HepG2 (cell line): Measurements from ENCODE around the gene UNC93A. TPM values are rescaled to one million over a fixed set of nuclear protein-coding genes. Genes with fewer than 3 reads are reported as not detected.

Experiments used
- ATAC-seq: fragments of 200-7000 bp; cut with Tn5 transposase; 3 replicates; pipeline ENCODE4 v1.9.1; 2020; ENCODE audit warnings: mild to moderate bottlenecking, moderate library complexity
- BruUV-seq: library from RNA; stranded (reverse); fragments of 400-500 nt; replicated peaks from 2 replicates; lab custom pipeline; 2021; lab: Mats Ljungman, UMichigan
- CTCF ChIA-PET: fragments of 300-600 bp; formaldehyde crosslinking; extraction: SDS; loops from one replicate; lab custom pipeline; 2021; ENCODE audit warnings: low total read pairs, inconsistent platforms, low intra/inter-chr PET ratio; lab: Yijun Ruan, JAX
- POLR2A ChIA-PET: fragments of 350-600 bp; sonication (Branson Sonifier 250); formaldehyde crosslinking; loops from one replicate; lab custom pipeline; 2020; ENCODE audit warnings: antibody characterized with exemption, inconsistent platforms; lab: Yijun Ruan, JAX
- DNase-seq: peaks from one replicate; pipeline ENCODE4 v3.0.0-alpha.2; 2015; ENCODE audit warnings: low spot score
- FAIRE-seq: peaks from 3 replicates; lab custom pipeline; 2011; peaks lifted over from hg19 to GRCh38; lab: Jason Lieb, UNC
- H2AFZ ChIP-seq: one replicate; pipeline ENCODE4 v1.6.1; 2011; ENCODE audit warnings: low read length, inconsistent platforms
- H3K27ac ChIP-seq: fragments of 300-600 bp; 3 replicates; pipeline ENCODE4 v1.8.0; 2011; ENCODE audit warnings: mixed run types, mild to moderate bottlenecking, mixed read lengths, low read length, inconsistent platforms; ENCODE audit not compliant: insufficient read depth; ENCODE audit errors: extremely low read length
- H3K27me3 ChIP-seq, 2 experiments: fragments of 200-600 bp in 1 of 2; 2 replicates in 1 of 2; 3 replicates in 1 of 2; pipeline versions ENCODE4 v1.6.0 to v1.8.0; 2011; ENCODE audit warnings: low read length in 2 of 2, mild to moderate bottlenecking in 2 of 2, moderate library complexity in 2 of 2, inconsistent platforms in 1 of 2; ENCODE audit not compliant: insufficient read depth in 2 of 2, control insufficient read depth in 1 of 2
- H3K36me3 ChIP-seq, 2 experiments: fragments of 200-600 bp in 1 of 2; replicated peaks in 1 of 2; 2 replicates in 1 of 2; 3 replicates in 1 of 2; pipeline versions ENCODE4 v1.5.1 to v1.8.0; 2011; ENCODE audit warnings: low read length in 2 of 2, inconsistent platforms in 1 of 2; ENCODE audit not compliant: insufficient read depth in 2 of 2, control insufficient read depth in 1 of 2
- H3K4me1 ChIP-seq: 2 replicates; pipeline ENCODE4 v1.5.1; 2012; ENCODE audit warnings: low read length, inconsistent platforms; ENCODE audit not compliant: insufficient read depth
- H3K4me2 ChIP-seq: 2 replicates; pipeline ENCODE4 v1.6.0; 2011; ENCODE audit warnings: low read depth, low read length, inconsistent platforms
- H3K4me3 ChIP-seq, 3 experiments: fragments of 200-600 bp in 1 of 3; sonication (generic), shearing (Covaris generic) in 1 of 3; replicated peaks in 1 of 3; 2 replicates each; pipeline ENCODE4 v1.5.1; 2011 to 2016; ENCODE audit warnings: low read length in 3 of 3, inconsistent platforms in 2 of 3, low read depth in 2 of 3, mild to moderate bottlenecking in 2 of 3, control low read depth in 1 of 3, mixed read lengths in 1 of 3; ENCODE audit not compliant: insufficient read depth in 1 of 3
- H3K79me2 ChIP-seq: one replicate; pipeline ENCODE4 v1.6.1; 2011; ENCODE audit warnings: low read length, inconsistent platforms; ENCODE audit not compliant: insufficient read depth
- H3K9ac ChIP-seq: 2 replicates; pipeline ENCODE4 v1.6.0; 2011; ENCODE audit warnings: mild to moderate bottlenecking, low read depth, low read length, inconsistent platforms; ENCODE audit not compliant: insufficient read depth
- H3K9me3 ChIP-seq: 2 replicates; pipeline ENCODE4 v1.5.1; 2012; ENCODE audit warnings: mild to moderate bottlenecking, low read length
- H4K20me1 ChIP-seq: 2 replicates; pipeline ENCODE4 v1.6.0; 2011; ENCODE audit warnings: inconsistent platforms, mild to moderate bottlenecking, low read length, moderate library complexity; ENCODE audit not compliant: insufficient read depth
- AKNA ChIP-seq: sonication (generic); formaldehyde crosslinking; IDR thresholded peaks from 2 replicates; pipeline ENCODE4 v1.4.0; 2020; ENCODE audit warnings: missing genetic modification reagents, borderline replicate concordance
- CCDC6 ChIP-seq: sonication (generic); formaldehyde crosslinking; IDR thresholded peaks from 2 replicates; pipeline ENCODE4 v1.8.1; 2022; ENCODE audit warnings: mild to moderate bottlenecking, missing genetic modification reagents, moderate library complexity
- KDM5A ChIP-seq: fragments of 200-600 bp; sonication (generic); IDR thresholded peaks from 2 replicates; pipeline ENCODE4 v1.7.0; 2018; ENCODE audit warnings: antibody characterized with exemption, mild to moderate bottlenecking, low read length, borderline replicate concordance
- KIAA2018 ChIP-seq: sonication (generic); formaldehyde crosslinking; IDR thresholded peaks from 2 replicates; pipeline ENCODE4 v1.5.0; 2020; ENCODE audit warnings: mild to moderate bottlenecking, missing genetic modification reagents, borderline replicate concordance
- NFATC3 ChIP-seq: sonication (generic); formaldehyde crosslinking; IDR thresholded peaks from 2 replicates; pipeline ENCODE4 v1.5.1; 2020; ENCODE audit warnings: mild to moderate bottlenecking, missing genetic modification reagents
- PITX1 ChIP-seq: sonication (generic); formaldehyde crosslinking; IDR thresholded peaks from 2 replicates; pipeline ENCODE4 v1.5.1; 2020; ENCODE audit warnings: mild to moderate bottlenecking, missing genetic modification reagents
- TRIM24 ChIP-seq: sonication (generic); formaldehyde crosslinking; IDR thresholded peaks from 2 replicates; pipeline ENCODE4 v1.8.0; 2022; ENCODE audit warnings: mild to moderate bottlenecking, missing genetic modification reagents
- ZNF580 ChIP-seq: IDR thresholded peaks from 2 replicates; pipeline ENCODE4 v1.6.1; 2016; ENCODE audit warnings: low read depth, borderline replicate concordance
- ZNF772 ChIP-seq: sonication (generic); formaldehyde crosslinking; IDR thresholded peaks from 2 replicates; pipeline ENCODE4 v1.5.0; 2020; ENCODE audit warnings: mild to moderate bottlenecking, missing genetic modification reagents
- WGBS: methylation state at CpG from one replicate; pipeline ENCODE4 v1.1.6; 2017; ENCODE audit warnings: low lambda C conversion rate; 5-methylcytosine and 5-hydroxymethylcytosine counted together
- in situ Hi-C: cut with HindIII; loops from 2 replicates; pipeline ENCODE4 v1.10.0; 2017; ENCODE audit warnings: low pct_unique_long_range_greater_than_20kb; ENCODE audit not compliant: extremely low pct_ligation_motif_present
- intact Hi-C: fragments of 100-400 bp; cut with micrococcal nuclease; formaldehyde crosslinking; loops from one replicate; pipeline ENCODE4 v1.10.0; 2022; ENCODE audit not compliant: unreplicated experiment
- polyA plus RNA-seq, 8 experiments: library from polyadenylated mRNA; depleted of rRNA in 3 of 8; stranded (reverse) in 7 of 8; unstranded in 1 of 8; fragments of >200 nt; fragmentation: Illumina TruSeq in 4 of 8; extraction: Trizol in 4 of 8; gene quantifications; 2 replicates each; pipeline versions ENCODE4 v1.2.1 to v1.2.3, GENCODE V29; 2011 to 2016; ENCODE audit warnings: low read depth in 4 of 8, missing spikeins in 1 of 8, mixed read lengths in 1 of 8; ENCODE audit not compliant: insufficient read depth in 1 of 8
- total RNA-seq, 5 experiments: library from RNA; depleted of rRNA; stranded (reverse); fragments of >200 nt; fragmentation: Illumina TruSeq; extraction: Trizol; gene quantifications; 2 replicates each; pipeline ENCODE4 v1.2.3, GENCODE V29; 2016; ENCODE audit warnings: low read depth in 1 of 5

Gene UNC93A
- total and polyA plus RNA-seq, 2 of the 13 experiments (the other 11 are each of a cell fraction or from before 2014, with no cell fraction given) = 11.0 to 42.7 TPM

GRCh38 chr6:167296293-167296690 is 5.2 kb downstream of the UNC93A start (continued):
- TF ChIP-seq KIAA2018 (CRISPR knock-in tag) (no peak), TRIM24 (CRISPR knock-in tag) (no peak), NFATC3 (CRISPR knock-in tag) (no peak), ZNF580 (CRISPR knock-in tag) (no peak)

- ATAC-seq = no peak
- H3K4me1 ChIP-seq = peaks cover 28% of the 10 kb centered on the region
- ChIA-PET CTCF (no interaction called here), POLR2A (no interaction called here)
- no peak overlapping the region for H3K4me3 ChIP-seq
- in situ Hi-C loops (no loop called here), intact Hi-C loops (no loop called here)
- no peaks in the 10 kb centered on the region for H3K27me3 ChIP-seq
- no peak overlapping the region for H3K9ac ChIP-seq
- DNase-seq = no peak
- FAIRE-seq = no peak
- no peak overlapping the region for H3K27ac ChIP-seq
- no peak overlapping the region for H2AFZ ChIP-seq
- no peaks in the 10 kb centered on the region for H3K79me2 ChIP-seq
- H4K20me1 ChIP-seq = no peaks in the 10 kb centered on the region
- no TSS peak for BruUV-seq
- H3K9me3 ChIP-seq = no peaks in the 10 kb centered on the region
- WGBS = 97% methylated on average over 7 of the region's 7 CpGs
- H3K4me2 ChIP-seq = no peak overlapping the region
- peaks cover 7 to 11% of the 10 kb centered on the region in 2 experiments; a peak in 4 of 5 replicates for H3K36me3 ChIP-seq
- TF ChIP-seq CCDC6 (CRISPR knock-in tag) (no peak), KDM5A (no peak), AKNA (CRISPR knock-in tag) (no peak), ZNF772 (CRISPR knock-in tag) (no peak), PITX1 (CRISPR knock-in tag) (no peak)
Measured at GRCh38 chr6:167296902-167297301, 5.8 kb downstream of the UNC93A start.
